ENCODE data around the gene TMEM154.

TMEM154 gene

GRCh38 chr4:152620915-152621314 is 58.9 kb downstream of the TMEM154 start:
- DNase-seq, result no peak

- no peak for DNase-seq
These were observed 59.6 kb downstream of the TMEM154 start for GRCh38 chr4:152620218-152620617.

- no peak for DNase-seq
These were observed 60.2 kb downstream of the TMEM154 start for GRCh38 chr4:152619556-152619955.

- DNase-seq, result no peak
These were observed 60.8 kb downstream of the TMEM154 start for GRCh38 chr4:152618971-152619370.

- no peak for DNase-seq
These were observed 63.0 kb downstream of the TMEM154 start for GRCh38 chr4:152616804-152617203.

- DNase-seq, result no peak
These were observed 65.7 kb downstream of the TMEM154 start for GRCh38 chr4:152613841-152614721.

- DNase-seq, result no peak
These were observed 66.4 kb downstream of the TMEM154 start for GRCh38 chr4:152613351-152613750.

- DNase-seq, result no peak
These were observed 69.7 kb downstream of the TMEM154 start for GRCh38 chr4:152610131-152610530.

GRCh38 chr4:152609481-152609880 is 70.3 kb downstream of the TMEM154 start:
- DNase-seq, result no peak

GRCh38 chr4:152607178-152607577 is 72.6 kb downstream of the TMEM154 start:
- no peak for DNase-seq

- no peak for DNase-seq
These were observed 73.0 kb downstream of the TMEM154 start for GRCh38 chr4:152606753-152607152.

- DNase-seq, result no peak
These were observed 74.0 kb downstream of the TMEM154 start for GRCh38 chr4:152605641-152606335.

GRCh38 chr4:152605031-152605430 is 74.8 kb downstream of the TMEM154 start:
- no peak for DNase-seq

- no peak for DNase-seq
These were observed 78.6 kb downstream of the TMEM154 start for GRCh38 chr4:152601156-152601555.

- DNase-seq, result no peak
These were observed 80.2 kb downstream of the TMEM154 start for GRCh38 chr4:152599636-152600035.

- no peak for DNase-seq
These were observed 80.7 kb downstream of the TMEM154 start for GRCh38 chr4:152599095-152599494.

- no peak for DNase-seq
These were observed 81.3 kb downstream of the TMEM154 start for GRCh38 chr4:152598454-152598853.

GRCh38 chr4:152594978-152595925 is 84.5 kb downstream of the TMEM154 start:
- peak; percentile 10 to 11 for DNase-seq

GRCh38 chr4:152594057-152594456 is 85.7 kb downstream of the TMEM154 start:
- DNase-seq, result no peak

GRCh38 chr4:152591876-152592275 is 87.9 kb downstream of the TMEM154 start:
- DNase-seq, result no peak

- DNase-seq, result no peak
These were observed 88.4 kb downstream of the TMEM154 start for GRCh38 chr4:152591396-152591795.

- DNase-seq, result no peak
These were observed 89.4 kb downstream of the TMEM154 start for GRCh38 chr4:152590179-152591031.

Measured in Kasumi-1 (cell line).